H1 (cell line): ENCODE results near the gene GRK5. TPM values are rescaled to one million over a fixed set of nuclear protein-coding genes. Genes with fewer than 3 reads are reported as not detected.

Experiments
- CTCF ChIA-PET: fragments of 300-600 bp; sonication (Branson Sonifier 250); formaldehyde crosslinking; loops from one replicate; lab custom pipeline; 2021; ENCODE audit not compliant: partially characterized antibody; lab: Charles Lee
- POLR2A ChIA-PET: fragments of 300-600 bp; sonication (Branson Sonifier 250); formaldehyde crosslinking; loops from one replicate; lab custom pipeline; 2021; ENCODE audit warnings: inconsistent platforms; ENCODE audit not compliant: partially characterized antibody; lab: Charles Lee
- DNase-seq, 2 experiments: peaks; one replicate each; pipeline versions ENCODE4 v3.0.0 to v3.0.0-alpha.2; 2010 to 2022; ENCODE audit warnings: low spot score in 2 of 2, low read depth in 1 of 2, mixed read lengths in 1 of 2
- FAIRE-seq: peaks from 2 replicates; lab custom pipeline; 2011; peaks lifted over from hg19 to GRCh38; lab: Jason Lieb, UNC
- H2AFZ ChIP-seq: 2 replicates; pipeline ENCODE4 v1.8.1; 2012; ENCODE audit warnings: low read length, inconsistent platforms
- H2AK5ac ChIP-seq: 2 replicates; pipeline ENCODE4 v1.6.1; 2013; ENCODE audit warnings: low read depth, low read length
- H2BK120ac ChIP-seq: replicated peaks from 2 replicates; pipeline ENCODE3; 2013; ENCODE audit warnings: low read depth, low read length, inconsistent platforms
- H2BK12ac ChIP-seq: 2 replicates; pipeline ENCODE4 v1.6.1; 2013; ENCODE audit warnings: low read depth, low read length
- H2BK15ac ChIP-seq: 2 replicates; pipeline ENCODE4 v1.6.1; 2013; ENCODE audit warnings: low read length
- H2BK20ac ChIP-seq: 2 replicates; pipeline ENCODE4 v1.6.1; 2013; ENCODE audit warnings: low read length
- H2BK5ac ChIP-seq: 2 replicates; pipeline ENCODE4 v1.6.1; 2013; ENCODE audit warnings: low read depth, low read length
- H3K14ac ChIP-seq: 2 replicates; pipeline ENCODE4 v1.6.1; 2013; ENCODE audit warnings: inconsistent platforms; ENCODE audit not compliant: insufficient read length
- H3K18ac ChIP-seq: 2 replicates; pipeline ENCODE4 v1.6.1; 2013; ENCODE audit warnings: low read length; ENCODE audit errors: extremely low read depth
- H3K23ac ChIP-seq: 2 replicates; pipeline ENCODE4 v1.6.1; 2013; ENCODE audit warnings: inconsistent platforms; ENCODE audit not compliant: insufficient read length
- H3K23me2 ChIP-seq: 2 replicates; pipeline ENCODE4 v1.6.1; 2013; ENCODE audit warnings: low read depth, low read length
- H3K27ac ChIP-seq: 2 replicates; pipeline ENCODE4 v1.6.1; 2011; ENCODE audit warnings: low read depth, low read length, inconsistent platforms
- H3K27me3 ChIP-seq, 4 experiments: replicated peaks in 1 of 4; 1 replicate in 1 of 4; 2 replicates in 3 of 4; pipeline versions ENCODE4 v1.6.1 to v1.8.1; 2011 to 2013; ENCODE audit warnings: low read length in 3 of 4, mild to moderate bottlenecking in 3 of 4, inconsistent platforms in 2 of 4, mixed read lengths in 2 of 4, moderate library complexity in 1 of 4; ENCODE audit not compliant: control insufficient read depth in 3 of 4, insufficient read depth in 3 of 4; ENCODE audit errors: extremely low read depth in 1 of 4
- H3K36me3 ChIP-seq, 4 experiments: 2 replicates each; pipeline versions ENCODE4 v1.6.1 to v1.8.1; 2011 to 2013; ENCODE audit warnings: mild to moderate bottlenecking in 4 of 4, low read length in 3 of 4, moderate library complexity in 2 of 4, control low read depth in 1 of 4, inconsistent platforms in 1 of 4; ENCODE audit not compliant: insufficient read depth in 4 of 4, control insufficient read depth in 2 of 4
- H3K4ac ChIP-seq: replicated peaks from 2 replicates; pipeline ENCODE3; 2013; ENCODE audit warnings: low read length, low read depth, mixed read lengths, inconsistent platforms; ENCODE audit not compliant: insufficient read length
- H3K4me1 ChIP-seq, 4 experiments: replicated peaks in 1 of 4; 1 replicate in 1 of 4; 2 replicates in 3 of 4; pipeline versions ENCODE4 v1.6.1 to v1.8.1; 2011 to 2013; ENCODE audit warnings: low read length in 3 of 4, inconsistent platforms in 2 of 4, mixed read lengths in 1 of 4; ENCODE audit not compliant: insufficient read depth in 4 of 4, control insufficient read depth in 3 of 4
- H3K4me2 ChIP-seq, 2 experiments: 2 replicates each; pipeline versions ENCODE4 v1.6.1 to v1.8.1; 2011 to 2013; ENCODE audit warnings: low read depth in 2 of 2, low read length in 2 of 2, control low read depth in 1 of 2, inconsistent platforms in 1 of 2, mild to moderate bottlenecking in 1 of 2; ENCODE audit not compliant: insufficient read depth in 1 of 2
- H3K4me3 ChIP-seq, 4 experiments: fragments of 200-600, 300-600 bp in 1 of 4; sonication (generic), shearing (Covaris generic), sonication (Bioruptor Twin) in 1 of 4; 2 replicates each; pipeline versions ENCODE4 v1.5.1 to v1.8.1; 2011 to 2016; ENCODE audit warnings: low read length in 4 of 4, low read depth in 3 of 4, control low read depth in 2 of 4, inconsistent platforms in 2 of 4, mild to moderate bottlenecking in 2 of 4, mixed read lengths in 1 of 4, moderate library complexity in 1 of 4; ENCODE audit not compliant: insufficient read depth in 2 of 4; ENCODE audit errors: extremely low read depth in 1 of 4
- H3K56ac ChIP-seq: replicated peaks from 2 replicates; pipeline ENCODE3; 2013; ENCODE audit warnings: low read depth, mild to moderate bottlenecking, mixed read lengths, low read length, inconsistent platforms; ENCODE audit not compliant: insufficient read length
- H3K79me1 ChIP-seq: 2 replicates; pipeline ENCODE4 v1.6.1; 2013; ENCODE audit warnings: low read depth, low read length, control low read depth
- H3K79me2 ChIP-seq, 2 experiments: 2 replicates each; pipeline versions ENCODE4 v1.6.1 to v1.8.1; 2012 to 2013; ENCODE audit warnings: low read length in 2 of 2, mild to moderate bottlenecking in 2 of 2, inconsistent platforms in 1 of 2; ENCODE audit not compliant: insufficient read depth in 2 of 2, control insufficient read depth in 1 of 2
- H3K9ac ChIP-seq, 4 experiments: replicated peaks in 1 of 4; 1 replicate in 1 of 4; 2 replicates in 3 of 4; pipeline versions ENCODE4 v1.6.1 to v1.8.1; 2011 to 2013; ENCODE audit warnings: low read depth in 3 of 4, low read length in 3 of 4, control low read depth in 2 of 4, mild to moderate bottlenecking in 2 of 4, moderate library complexity in 2 of 4, inconsistent platforms in 1 of 4; ENCODE audit errors: extremely low read depth in 1 of 4
- H3K9me3 ChIP-seq, 2 experiments: 2 replicates each; pipeline versions ENCODE4 v1.6.1 to v1.8.1; 2012 to 2013; ENCODE audit warnings: mild to moderate bottlenecking in 2 of 2, moderate library complexity in 2 of 2, control low read depth in 1 of 2, inconsistent platforms in 1 of 2, low read depth in 1 of 2, low read length in 1 of 2, mixed read lengths in 1 of 2; ENCODE audit not compliant: insufficient read depth in 2 of 2
- H4K20me1 ChIP-seq, 2 experiments: replicated peaks in 1 of 2; 2 replicates each; pipeline versions ENCODE3 to v1.8.1; 2011 to 2013; ENCODE audit warnings: inconsistent platforms in 2 of 2, low read length in 2 of 2, mild to moderate bottlenecking in 1 of 2; ENCODE audit not compliant: insufficient read depth in 2 of 2, control insufficient read depth in 1 of 2
- H4K5ac ChIP-seq: 2 replicates; pipeline ENCODE4 v1.6.1; 2013; ENCODE audit warnings: low read length, low read depth, mixed read lengths, inconsistent platforms; ENCODE audit not compliant: insufficient read length
- H4K8ac ChIP-seq: 2 replicates; pipeline ENCODE4 v1.8.0; 2013; ENCODE audit warnings: mild to moderate bottlenecking, moderate library complexity, low read length, inconsistent platforms; ENCODE audit not compliant: insufficient read depth; ENCODE audit errors: extremely low read depth
- H4K91ac ChIP-seq: replicated peaks from 2 replicates; pipeline ENCODE3; 2013; ENCODE audit warnings: low read length, mixed read lengths, inconsistent platforms; ENCODE audit not compliant: insufficient read length
- BCL11A ChIP-seq, 2 experiments: IDR thresholded peaks; one replicate each; pipeline ENCODE4 v1.6.1; 2011; ENCODE audit warnings: low read depth in 2 of 2, low read length in 2 of 2, mild to moderate bottlenecking in 2 of 2
- CBX8 ChIP-seq: fragments of 300-800, 300-1000 bp; sonication (generic); IDR thresholded peaks from 2 replicates; pipeline ENCODE4 v1.7.1; 2016; ENCODE audit warnings: low read depth, low read length, borderline replicate concordance
- CHD2 ChIP-seq: IDR thresholded peaks from 2 replicates; pipeline ENCODE4 v1.6.1; 2012; ENCODE audit warnings: low read length, improper control_type of control experiment
- CREB1 ChIP-seq: IDR thresholded peaks from 2 replicates; pipeline ENCODE4 v1.6.1; 2012; ENCODE audit warnings: inconsistent platforms
- FOSL1 ChIP-seq: IDR thresholded peaks from 2 replicates; pipeline ENCODE4 v1.6.1; 2011; ENCODE audit warnings: mild to moderate bottlenecking, low read depth, low read length, moderate library complexity; ENCODE audit not compliant: insufficient read depth
- GTF2F1 ChIP-seq: IDR thresholded peaks from 2 replicates; pipeline ENCODE4 v1.6.1; 2012; ENCODE audit warnings: low read depth, low read length, improper control_type of control experiment, borderline replicate concordance
- HDAC2 ChIP-seq, 2 experiments: fragments of 300-600 bp in 1 of 2; sonication (generic) in 1 of 2; IDR thresholded peaks; 2 replicates each; pipeline ENCODE4 v1.6.1; 2011 to 2012; ENCODE audit warnings: low read depth in 2 of 2, low read length in 2 of 2, mild to moderate bottlenecking in 2 of 2, moderate library complexity in 2 of 2, borderline replicate concordance in 1 of 2, inconsistent platforms in 1 of 2
- KDM5A ChIP-seq: fragments of 200-600 bp; IDR thresholded peaks from 2 replicates; pipeline ENCODE4 v1.7.1; 2012; ENCODE audit warnings: mild to moderate bottlenecking, low read length, inconsistent platforms, mixed read lengths
- NRF1 ChIP-seq: IDR thresholded peaks from 2 replicates; pipeline ENCODE4 v1.6.1; 2011; ENCODE audit warnings: mild to moderate bottlenecking, low read depth, low read length, improper control_type of control experiment
- RAD21 ChIP-seq, 2 experiments: IDR thresholded peaks in 1 of 2; conservative IDR thresholded peaks in 1 of 2; 2 replicates each; pipeline ENCODE4 v1.6.1; 2011; ENCODE audit warnings: low read depth in 2 of 2, low read length in 2 of 2, improper control_type of control experiment in 1 of 2, inconsistent platforms in 1 of 2, mild to moderate bottlenecking in 1 of 2, moderate library complexity in 1 of 2
- RXRA ChIP-seq: IDR thresholded peaks from 2 replicates; pipeline ENCODE4 v1.6.1; 2011; ENCODE audit warnings: low read depth, mild to moderate bottlenecking, low read length, moderate library complexity; ENCODE audit not compliant: insufficient read depth
- SIN3A ChIP-seq, 2 experiments: IDR thresholded peaks in 1 of 2; conservative IDR thresholded peaks in 1 of 2; 2 replicates each; pipeline ENCODE4 v1.6.1; 2011 to 2012; ENCODE audit warnings: low read length in 2 of 2, improper control_type of control experiment in 1 of 2, low read depth in 1 of 2, mild to moderate bottlenecking in 1 of 2
- SP1 ChIP-seq: IDR thresholded peaks from 2 replicates; pipeline ENCODE4 v1.6.1; 2011; ENCODE audit warnings: low read depth, low read length
- ZNF274 ChIP-seq: IDR thresholded peaks from 2 replicates; pipeline ENCODE4 v1.7.0; 2012; ENCODE audit warnings: low read length, borderline replicate concordance; ENCODE audit errors: extremely low read depth
- WGBS, 2 experiments: shearing (Covaris generic) in 1 of 2; methylation state at CpG; one replicate each; pipeline versions ENCODE4 v1.1.6 to v1.1.7; 2013 to 2015; ENCODE audit warnings: low lambda C conversion rate in 2 of 2, mixed read lengths in 2 of 2, inconsistent platforms in 1 of 2, low coverage in 1 of 2, missing lambda C conversion rate in 1 of 2; ENCODE audit not compliant: insufficient replicate concordance in 2 of 2, insufficient coverage in 1 of 2, insufficient read length in 1 of 2; ENCODE audit errors: extremely low coverage in 1 of 2, missing lambda C conversion rate in 1 of 2; 5-methylcytosine and 5-hydroxymethylcytosine counted together
- polyA plus RNA-seq, 7 experiments: library from polyadenylated mRNA; depleted of rRNA in 3 of 7; stranded (reverse) in 5 of 7; unstranded in 2 of 7; fragments of >200 nt in 5 of 7; fragments of 200-250 nt in 2 of 7; gene quantifications; 1 replicate in 5 of 7; 2 replicates in 1 of 7; 4 replicates in 1 of 7; pipeline versions ENCODE4 v1.2.1 to v1.2.3, GENCODE V29; 2011 to 2013; ENCODE audit warnings: missing spikeins in 2 of 7, mixed read lengths in 2 of 7
- total RNA-seq: library from RNA; stranded (reverse); fragmentation: NEBNext Ultra II Directional; extraction: Animal tissue kit (Norgen Biotek cat#: 25700); gene quantifications from 2 replicates; pipeline ENCODE4 v1.2.1, GENCODE V29; 2021

The GRK5 gene
- total and polyA plus RNA-seq, 2 of the 8 experiments (the other 6 are each of a cell fraction or from before 2014, with no cell fraction given), result 0.54 to 2.5 TPM

DNA sequence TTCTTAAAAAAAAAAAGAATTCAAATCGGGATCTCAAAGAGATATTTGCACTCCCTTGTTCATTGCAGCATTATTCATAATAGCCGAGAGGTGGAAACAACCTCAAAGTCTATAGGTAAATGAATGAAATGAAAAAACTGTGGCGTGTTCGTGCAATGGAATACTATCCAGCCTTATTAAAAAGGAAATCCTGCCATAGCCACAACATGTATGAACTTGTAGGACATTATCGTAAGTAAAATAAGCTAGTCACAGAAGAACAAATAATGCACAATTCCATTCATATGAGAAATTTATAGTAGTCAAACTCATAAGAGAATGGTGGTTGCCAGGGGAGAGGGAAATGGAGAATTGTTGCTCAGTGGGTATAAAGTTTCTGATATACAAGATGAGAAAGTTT lies 37.9 kb downstream of the GRK5 start:
- H2AK5ac ChIP-seq, result no peak overlapping the region
- H3K27me3 ChIP-seq, result no peaks in the 10 kb centered on the region
- H3K14ac ChIP-seq, result no peak overlapping the region
- H3K4me2 ChIP-seq, result no peak overlapping the region
- FAIRE-seq, result no peak
- peaks cover 0 to 2% of the 10 kb centered on the region in 2 experiments for H4K20me1 ChIP-seq
- no peaks in the 10 kb centered on the region for H3K9me3 ChIP-seq
- no peak overlapping the region for H3K4me3 ChIP-seq
- 92% methylated on average over 5 of the region's 5 CpGs; no CpG with 5 or more reads in 1 of the 2 experiments for WGBS, 2 experiments
- no peak overlapping the region for H4K91ac ChIP-seq
- no peak overlapping the region for H2BK120ac ChIP-seq
- H3K56ac ChIP-seq, result no peak overlapping the region
- H2AFZ ChIP-seq, result no peak overlapping the region
- no peak overlapping the region for H4K8ac ChIP-seq
- no peak overlapping the region for H4K5ac ChIP-seq
- CTCF ChIA-PET, result interaction anchor here (1.0 kb wide), 1 partner anchor 36 kb away, joined by 4 read pairs; no protein-coding TSS in a partner anchor
- DNase-seq, result no peak
- no peaks in the 10 kb centered on the region for H3K23me2 ChIP-seq
- no peak overlapping the region for H2BK20ac ChIP-seq
- H3K79me2 ChIP-seq, result no peaks in the 10 kb centered on the region
- H3K18ac ChIP-seq, result no peak overlapping the region
- no peak overlapping the region for H3K23ac ChIP-seq
- H3K9ac ChIP-seq, result no peak overlapping the region
- no peak overlapping the region for H2BK15ac ChIP-seq
- no peak overlapping the region for H2BK5ac ChIP-seq
- peaks cover 0 to 5% (median 3%) of the 10 kb centered on the region in 4 experiments; a peak in 4 of 7 replicates for H3K4me1 ChIP-seq
- no peak overlapping the region for H2BK12ac ChIP-seq
- POLR2A ChIA-PET, result no interaction called here
- H3K27ac ChIP-seq, result no peak overlapping the region
- H3K4ac ChIP-seq, result no peak overlapping the region
- H3K36me3 ChIP-seq, result no peaks in the 10 kb centered on the region; a peak in 1 of 8 replicates
- H3K79me1 ChIP-seq, result no peaks in the 10 kb centered on the region
- TF ChIP-seq NRF1, result no peak
- TF ChIP-seq KDM5A, result no peak
- no peak for TF ChIP-seq ZNF274
- TF ChIP-seq RXRA, result no peak
- TF ChIP-seq GTF2F1, result no peak
- TF ChIP-seq BCL11A (IDR thresholded peaks at IDR 0.05; ENCODE audit: low read depth in 2 of 2, low read length in 2 of 2), result no peak
- no peak for TF ChIP-seq CREB1
- TF ChIP-seq HDAC2 (IDR thresholded peaks at IDR 0.05; ENCODE audit: borderline replicate concordance in 1 of 2, low read depth in 2 of 2, low read length in 2 of 2), result no peak
- no peak for TF ChIP-seq CBX8
- no peak for TF ChIP-seq FOSL1
- TF ChIP-seq SP1, result no peak
- TF ChIP-seq SIN3A (conservative IDR thresholded peaks at IDR 0.05 in 1 of 2, IDR thresholded peaks at IDR 0.05 in 1 of 2; ENCODE audit: low read depth in 1 of 2, low read length in 2 of 2), result no peak
- TF ChIP-seq RAD21 (IDR thresholded peaks at IDR 0.05 in 1 of 2, conservative IDR thresholded peaks at IDR 0.05 in 1 of 2; ENCODE audit: low read depth in 2 of 2, low read length in 2 of 2), result no peak
- no peak for TF ChIP-seq CHD2
